Stomach (tissue), 4 donors: ENCODE measurements around the gene LMF2.

Experiments used
- CTCF ChIP-seq, 7 experiments: fragments of 450-650 bp in 4 of 7; fragments of 200-600 bp in 3 of 7; sonication (generic) in 3 of 7; IDR thresholded peaks; one replicate each; pipeline ENCODE4 v1.5.1; 2016 to 2019; ENCODE audit warnings: antibody characterized with exemption in 7 of 7, control low read depth in 2 of 7, mild to moderate bottlenecking in 1 of 7
- EP300 ChIP-seq: sonication (generic); formaldehyde crosslinking; IDR thresholded peaks from one replicate; pipeline ENCODE4 v1.6.1; 2017; ENCODE audit warnings: antibody characterized with exemption
- POLR2A ChIP-seq, 4 donors: fragments of 450-650 bp; IDR thresholded peaks; one replicate each; pipeline ENCODE4 v1.6.1; 2016; ENCODE audit warnings: antibody characterized with exemption in 4 of 4, control low read depth in 2 of 4, mild to moderate bottlenecking in 1 of 4, moderate library complexity in 1 of 4
- POLR2AphosphoS5 ChIP-seq, 3 donors: sonication (generic); formaldehyde crosslinking; IDR thresholded peaks; one replicate each; pipeline ENCODE4 v1.6.1; 2016; ENCODE audit warnings: antibody characterized with exemption in 3 of 3

- TF ChIP-seq CTCF (IDR thresholded peaks at IDR 0.05) (no peak), POLR2A (IDR thresholded peaks at IDR 0.05) (no peak), POLR2AphosphoS5 (IDR thresholded peaks at IDR 0.05) (no peak), EP300 (no peak)
Observed at GRCh38 chr22:50506611-50507420, 686 bp downstream of the LMF2 start.
